H1 (cell line): Measurements from ENCODE around the gene MAP4K5.

Experiments used
- CTCF ChIP-seq, 3 experiments: IDR thresholded peaks; 1 replicate in 2 of 3; 2 replicates in 1 of 3; pipeline versions ENCODE4 v1.5.1 to v1.6.1; 2011; ENCODE audit warnings: low read length in 3 of 3, mild to moderate bottlenecking in 3 of 3, inconsistent platforms in 2 of 3, low read depth in 1 of 3, moderate library complexity in 1 of 3; ENCODE audit not compliant: insufficient read depth in 1 of 3; ENCODE audit errors: control extremely low read depth in 1 of 3
- POLR2A ChIP-seq, 2 experiments: IDR thresholded peaks; 1 replicate in 1 of 2; 2 replicates in 1 of 2; pipeline ENCODE4 v1.6.1; 2011; ENCODE audit warnings: low read depth in 2 of 2, low read length in 2 of 2, mild to moderate bottlenecking in 2 of 2; ENCODE audit errors: control extremely low read depth in 1 of 2
- POLR2AphosphoS5 ChIP-seq: IDR thresholded peaks from 2 replicates; pipeline ENCODE4 v1.6.1; 2011; ENCODE audit warnings: low read depth, low read length
- SP1 ChIP-seq: IDR thresholded peaks from 2 replicates; pipeline ENCODE4 v1.6.1; 2011; ENCODE audit warnings: low read depth, low read length

DNA sequence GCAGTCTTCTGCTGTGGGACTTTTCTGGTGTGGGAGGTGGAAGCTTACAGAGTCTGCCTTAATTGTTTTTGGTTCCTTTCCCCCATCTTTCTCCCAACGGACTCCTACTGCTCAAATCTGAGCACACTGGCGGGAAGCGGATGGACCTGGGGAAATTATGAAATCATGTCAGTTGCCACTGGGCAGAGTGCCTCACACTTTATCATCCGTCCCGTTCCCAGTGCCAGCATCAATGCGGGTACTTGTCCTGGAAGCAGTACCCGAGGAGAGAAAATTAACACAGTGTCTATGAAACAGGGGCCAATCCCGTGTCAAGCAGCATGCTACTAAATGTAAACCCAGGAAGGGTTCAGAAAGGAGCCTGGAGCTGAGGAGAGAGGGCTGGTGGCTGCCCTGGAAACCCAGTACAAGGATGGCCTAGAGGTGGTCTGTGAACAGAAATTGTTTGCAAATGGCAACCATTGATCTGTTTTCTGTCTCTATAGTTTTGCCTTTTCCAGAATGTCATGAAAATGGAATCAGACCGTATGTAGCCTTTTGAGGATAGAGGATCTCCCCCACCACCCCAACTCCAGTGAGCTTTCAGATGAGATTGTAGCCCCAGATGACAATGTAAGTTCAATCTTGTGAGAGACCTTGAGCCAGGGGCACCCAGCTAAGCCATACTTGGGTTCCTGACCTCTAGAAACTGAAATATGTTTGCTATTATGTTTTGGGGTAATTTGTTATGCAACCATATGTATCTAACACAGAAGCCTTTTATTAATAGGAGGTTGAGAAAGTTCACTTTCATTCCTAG is 134.8 kb downstream of the MAP4K5 start:
- no peak for TF ChIP-seq SP1
- no peak for TF ChIP-seq CTCF (IDR thresholded peaks at IDR 0.05; ENCODE audit: control extremely low read depth in 1 of 3, insufficient read depth in 1 of 3, low read depth in 1 of 3, low read length in 3 of 3)
- TF ChIP-seq POLR2AphosphoS5 = no peak
- TF ChIP-seq POLR2A (IDR thresholded peaks at IDR 0.05; ENCODE audit: control extremely low read depth in 1 of 2, low read depth in 2 of 2, low read length in 2 of 2) = no peak
